ENCODE results near the gene ZNF207.
A peak's percentile ranks its signal among the peaks of the same experiment; 100 is the strongest.
"Not testable (repeated sequence)": the region's sequence is repeated elsewhere in the genome, so short reads cannot be mapped to it uniquely, and the experiment has no call there.

Gene ZNF207

DNA sequence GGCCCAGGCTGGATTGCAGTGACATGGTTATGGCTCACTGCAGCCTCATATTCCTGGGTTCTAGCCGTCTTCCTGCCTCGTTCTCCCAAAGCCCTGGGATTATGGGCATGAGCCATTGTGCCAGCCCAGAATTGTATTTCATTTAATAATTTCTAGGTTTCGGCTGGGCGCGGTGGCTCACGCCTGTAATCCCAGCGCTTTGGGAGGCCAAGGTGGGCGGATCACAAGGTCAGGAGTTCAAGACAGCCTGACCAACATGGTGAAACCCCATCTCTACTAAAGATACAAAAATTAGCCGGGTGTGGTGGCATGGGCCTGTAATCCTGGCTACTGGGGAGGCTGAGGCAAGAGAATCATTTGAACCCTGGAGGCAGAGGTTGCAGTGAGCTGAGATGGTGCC is 2.8 kb downstream of the ZNF207 start:
- H2AFZ ChIP-seq (ENCODE audit: low read length, unreplicated experiment); H3K27ac ChIP-seq (ENCODE audit: low read depth, low read length); H3K27me3 ChIP-seq (ENCODE audit: insufficient read depth, low read length): not testable (repeated sequence)
- Histone ChIP-seq H3K4me3 (ENCODE audit: low read depth, low read length) (peak overlapping the region; percentile 92), H3K79me2 (ENCODE audit: control insufficient read depth, insufficient read depth, low read length, unreplicated experiment) (peaks cover 85% of the 10 kb centered on the region), H3K36me3 (ENCODE audit: insufficient read depth, low read length) (peaks cover 39% of the 10 kb centered on the region), H3K4me1 (ENCODE audit: control insufficient read depth, insufficient read depth, low read length, unreplicated experiment) (peaks cover 36% of the 10 kb centered on the region)

DNA sequence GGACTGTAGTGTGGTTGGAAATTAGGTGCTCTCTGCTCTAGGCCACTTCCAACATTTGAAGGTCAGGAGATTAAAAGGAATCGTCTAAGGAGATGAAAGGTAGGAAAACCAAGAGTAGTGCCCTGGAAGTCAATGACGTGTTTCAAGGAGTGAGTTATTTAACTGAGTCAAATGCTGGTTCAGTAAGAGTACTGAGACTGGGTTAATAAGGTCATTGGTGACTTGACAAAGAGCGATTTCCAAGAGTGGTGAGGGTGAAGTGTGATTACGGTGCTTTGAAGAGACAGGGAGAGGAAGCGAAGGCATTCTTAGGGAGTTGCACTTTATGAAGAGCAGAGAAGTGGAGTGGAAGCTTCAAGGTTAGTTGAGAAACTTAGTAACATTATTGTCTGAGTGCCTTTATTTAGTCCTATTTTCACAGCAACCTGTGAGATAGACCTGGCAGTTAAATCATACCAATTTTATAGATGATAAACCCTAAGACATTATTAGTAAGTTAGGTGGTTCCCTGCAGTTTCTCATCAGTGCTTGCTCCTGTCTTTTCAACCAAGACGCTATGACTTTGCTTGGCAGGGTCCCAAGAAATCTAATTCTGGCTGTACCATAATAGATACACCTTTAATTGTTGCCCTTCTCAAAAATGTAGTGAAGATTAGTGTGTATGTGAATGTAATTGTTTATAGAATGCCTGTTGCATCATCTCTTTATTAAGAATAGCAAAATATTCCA is 5.9 kb downstream of the ZNF207 start:
- Histone ChIP-seq H3K4me1 (ENCODE audit: control insufficient read depth, insufficient read depth, low read length, unreplicated experiment) (peaks cover 36% of the 10 kb centered on the region), H2AFZ (ENCODE audit: low read length, unreplicated experiment) (no peak overlapping the region), H3K4me3 (ENCODE audit: low read depth, low read length) (peak overlapping the region; percentile 2), H3K36me3 (ENCODE audit: insufficient read depth, low read length) (peaks cover 60% of the 10 kb centered on the region), H3K79me2 (ENCODE audit: control insufficient read depth, insufficient read depth, low read length, unreplicated experiment) (peaks cover 93% of the 10 kb centered on the region), H3K27ac (ENCODE audit: low read depth, low read length) (no peak overlapping the region), H3K27me3 (ENCODE audit: insufficient read depth, low read length) (no peaks in the 10 kb centered on the region)

DNA sequence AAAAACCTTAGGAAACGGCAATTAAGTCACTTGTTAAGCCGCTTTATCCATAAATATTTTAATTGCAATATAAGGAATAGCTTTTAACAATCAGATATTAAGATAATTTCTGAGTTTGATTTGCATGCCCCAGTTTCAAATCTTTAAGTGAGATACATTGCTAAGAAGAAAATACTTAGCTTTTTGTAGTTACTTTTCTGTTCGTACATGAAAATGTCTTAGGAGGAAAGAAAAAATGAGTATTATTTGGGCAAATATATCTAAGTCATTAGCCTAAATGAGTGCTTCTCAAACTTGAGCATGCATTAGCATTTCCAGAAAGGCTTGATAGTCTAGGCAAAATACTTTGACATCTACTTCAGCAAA is 6.4 kb downstream of the ZNF207 start:
- Histone ChIP-seq H3K27me3 (ENCODE audit: insufficient read depth, low read length) (no peaks in the 10 kb centered on the region), H3K4me3 (ENCODE audit: low read depth, low read length) (0 out of 2 replicates have a peak overlapping the region, but pooled peaks have one; percentile 2), H3K4me1 (ENCODE audit: control insufficient read depth, insufficient read depth, low read length, unreplicated experiment) (peaks cover 36% of the 10 kb centered on the region), H3K79me2 (ENCODE audit: control insufficient read depth, insufficient read depth, low read length, unreplicated experiment) (peaks cover 93% of the 10 kb centered on the region), H2AFZ (ENCODE audit: low read length, unreplicated experiment) (no peak overlapping the region), H3K36me3 (ENCODE audit: insufficient read depth, low read length) (peaks cover 65% of the 10 kb centered on the region), H3K27ac (ENCODE audit: low read depth, low read length) (no peak overlapping the region)

DNA sequence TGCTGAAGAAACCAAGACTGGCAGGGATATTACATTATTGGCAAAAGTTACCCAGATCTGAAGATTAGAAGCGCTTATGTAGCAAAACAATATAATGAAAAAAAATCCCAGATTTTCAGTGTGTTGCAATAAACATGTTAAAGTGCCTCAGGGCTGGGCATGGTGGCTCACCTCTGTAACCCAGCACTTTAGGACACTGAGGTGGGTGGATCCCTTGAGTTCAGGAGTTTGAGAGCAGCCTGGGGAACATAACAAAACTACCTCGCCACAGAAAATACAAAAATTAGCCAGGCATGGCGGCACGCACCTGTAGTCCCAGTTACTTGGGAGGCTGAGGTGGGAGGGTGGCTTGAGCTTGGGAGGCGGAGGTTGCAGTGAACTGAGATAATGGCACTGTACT is 6.8 kb downstream of the ZNF207 start:
- Histone ChIP-seq H3K27ac (ENCODE audit: low read depth, low read length) (no peak overlapping the region), H3K36me3 (ENCODE audit: insufficient read depth, low read length) (peaks cover 65% of the 10 kb centered on the region), H3K79me2 (ENCODE audit: control insufficient read depth, insufficient read depth, low read length, unreplicated experiment) (peaks cover 92% of the 10 kb centered on the region), H3K4me3 (ENCODE audit: low read depth, low read length) (0 out of 2 replicates have a peak overlapping the region, but pooled peaks have one; percentile 2), H3K27me3 (ENCODE audit: insufficient read depth, low read length) (no peaks in the 10 kb centered on the region), H2AFZ (ENCODE audit: low read length, unreplicated experiment) (no peak overlapping the region), H3K4me1 (ENCODE audit: control insufficient read depth, insufficient read depth, low read length, unreplicated experiment) (peaks cover 36% of the 10 kb centered on the region)

DNA sequence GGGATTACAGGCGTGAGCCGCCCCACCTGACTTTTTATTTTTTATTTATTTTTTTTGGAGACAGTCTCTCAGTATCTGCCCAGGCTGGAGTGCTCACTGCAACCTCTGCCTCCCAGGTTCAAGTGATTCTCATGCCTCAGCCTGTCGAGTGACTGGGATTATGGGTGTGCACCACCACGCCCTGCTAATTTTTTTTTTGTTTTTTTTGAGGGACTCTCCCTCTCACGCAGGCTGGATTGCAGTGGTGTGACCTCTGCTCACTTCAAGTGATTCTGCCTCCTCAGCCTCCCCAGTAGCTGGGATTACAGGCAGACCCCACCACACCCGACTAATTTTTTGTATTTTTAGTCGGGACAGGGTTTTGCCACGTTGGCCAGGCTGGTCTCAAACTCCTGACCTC is 7.7 kb downstream of the ZNF207 start:
- no peak overlapping the region for H2AFZ ChIP-seq (ENCODE audit: low read length, unreplicated experiment)
- peaks cover 65% of the 10 kb centered on the region for H3K36me3 ChIP-seq (ENCODE audit: insufficient read depth, low read length)
- peaks cover 32% of the 10 kb centered on the region for H3K4me1 ChIP-seq (ENCODE audit: control insufficient read depth, insufficient read depth, low read length, unreplicated experiment)
- H3K4me3 ChIP-seq (ENCODE audit: low read depth, low read length), result no peak overlapping the region
- no peaks in the 10 kb centered on the region for H3K27me3 ChIP-seq (ENCODE audit: insufficient read depth, low read length)
- no peak overlapping the region for H3K27ac ChIP-seq (ENCODE audit: low read depth, low read length)
- peaks cover 91% of the 10 kb centered on the region for H3K79me2 ChIP-seq (ENCODE audit: control insufficient read depth, insufficient read depth, low read length, unreplicated experiment)

DNA sequence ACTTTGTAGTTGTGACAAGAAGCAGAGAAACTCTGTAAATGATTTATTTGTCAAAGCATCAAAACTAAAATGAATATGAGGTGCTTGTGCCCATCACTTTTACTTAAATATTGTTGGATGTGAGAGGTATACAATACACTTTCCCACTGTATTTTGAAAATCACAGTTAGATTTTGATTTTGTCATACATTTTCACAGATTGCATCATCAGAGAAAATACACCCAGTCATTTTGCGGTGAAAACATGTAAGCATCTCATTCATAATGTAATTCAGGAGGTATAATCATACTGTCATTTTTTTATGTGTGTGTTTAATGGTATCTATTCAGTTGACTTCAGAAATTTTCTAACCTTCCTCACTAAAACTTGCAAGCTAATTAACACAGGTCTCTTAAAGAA is 11.3 kb downstream of the ZNF207 start:
- Histone ChIP-seq H2AFZ (ENCODE audit: low read length, unreplicated experiment) (no peak overlapping the region), H3K4me3 (ENCODE audit: low read depth, low read length) (no peak overlapping the region), H3K27me3 (ENCODE audit: insufficient read depth, low read length) (no peaks in the 10 kb centered on the region), H3K4me1 (ENCODE audit: control insufficient read depth, insufficient read depth, low read length, unreplicated experiment) (peaks cover 6% of the 10 kb centered on the region), H3K27ac (ENCODE audit: low read depth, low read length) (peak overlapping the region; percentile 11; the same call in 1 of the 2 replicates), H3K79me2 (ENCODE audit: control insufficient read depth, insufficient read depth, low read length, unreplicated experiment) (peaks cover 87% of the 10 kb centered on the region), H3K36me3 (ENCODE audit: insufficient read depth, low read length) (peaks cover 74% of the 10 kb centered on the region)

DNA sequence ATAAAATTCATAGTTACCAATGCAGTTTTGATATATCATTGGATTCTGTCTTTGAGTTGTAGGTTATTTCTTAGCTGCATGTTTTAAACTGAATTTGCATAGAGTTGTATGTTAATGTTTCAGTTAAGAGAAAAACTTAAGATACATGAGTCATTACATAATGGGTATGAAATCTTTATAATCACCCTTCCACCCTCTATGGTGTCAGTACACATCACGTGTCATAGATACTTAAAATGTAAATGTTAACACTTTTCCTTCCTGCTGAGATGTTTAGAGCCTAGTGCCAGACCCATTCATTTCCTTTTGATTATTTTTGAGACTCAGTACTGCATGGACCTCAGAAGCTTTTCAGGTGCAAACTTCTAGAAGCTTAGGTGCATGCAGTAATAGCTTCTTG is 20.5 kb downstream of the ZNF207 start:
- Histone ChIP-seq H3K4me3 (ENCODE audit: low read depth, low read length) (no peak overlapping the region), H3K27ac (ENCODE audit: low read depth, low read length) (no peak overlapping the region), H3K79me2 (ENCODE audit: control insufficient read depth, insufficient read depth, low read length, unreplicated experiment) (peaks cover 76% of the 10 kb centered on the region), H2AFZ (ENCODE audit: low read length, unreplicated experiment) (no peak overlapping the region), H3K4me1 (ENCODE audit: control insufficient read depth, insufficient read depth, low read length, unreplicated experiment) (peaks cover 4% of the 10 kb centered on the region), H3K27me3 (ENCODE audit: insufficient read depth, low read length) (no peaks in the 10 kb centered on the region), H3K36me3 (ENCODE audit: insufficient read depth, low read length) (peaks cover 79% of the 10 kb centered on the region)

DNA sequence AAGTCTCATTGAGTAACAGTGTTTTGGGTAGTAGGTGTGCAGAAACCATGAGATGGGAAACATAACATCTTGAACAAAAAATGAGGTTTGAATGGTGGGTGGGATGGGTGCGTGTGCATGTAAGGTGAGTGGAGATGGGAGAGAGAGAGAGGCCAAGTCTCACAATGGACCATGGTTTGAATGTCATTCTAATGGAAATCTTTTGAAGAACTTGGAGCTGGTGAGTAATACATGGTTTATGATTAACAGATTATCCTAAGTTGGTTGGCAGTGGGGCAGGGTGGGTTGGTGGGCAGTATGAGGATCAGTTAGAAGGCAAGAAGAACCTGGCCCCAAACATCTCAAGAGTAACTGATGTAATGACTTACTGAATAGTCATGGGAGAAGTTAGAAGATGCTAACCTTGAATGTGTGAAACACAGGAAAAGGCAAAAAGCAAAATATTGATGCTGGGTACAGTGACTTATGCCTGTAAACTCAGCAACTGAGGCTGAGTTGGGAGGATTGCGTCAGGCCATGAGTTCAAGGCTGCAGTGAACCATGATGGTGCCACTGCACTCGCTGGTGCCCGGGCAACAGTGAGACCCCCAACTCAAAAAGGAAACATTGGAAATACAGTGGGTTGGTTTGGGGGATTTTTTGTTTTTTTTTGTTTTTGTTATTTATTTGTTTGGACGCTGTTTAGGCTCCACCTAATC is 32.7 kb downstream of the ZNF207 start:
- Histone ChIP-seq H3K79me2 (ENCODE audit: control insufficient read depth, insufficient read depth, low read length, unreplicated experiment) (peaks cover 6% of the 10 kb centered on the region), H3K4me3 (ENCODE audit: low read depth, low read length) (no peak overlapping the region), H3K36me3 (ENCODE audit: insufficient read depth, low read length) (peaks cover 39% of the 10 kb centered on the region), H3K27me3 (ENCODE audit: insufficient read depth, low read length) (no peaks in the 10 kb centered on the region), H3K27ac (ENCODE audit: low read depth, low read length) (no peak overlapping the region), H3K4me1 (ENCODE audit: control insufficient read depth, insufficient read depth, low read length, unreplicated experiment) (peaks cover 5% of the 10 kb centered on the region), H2AFZ (ENCODE audit: low read length, unreplicated experiment) (no peak overlapping the region)

DNA sequence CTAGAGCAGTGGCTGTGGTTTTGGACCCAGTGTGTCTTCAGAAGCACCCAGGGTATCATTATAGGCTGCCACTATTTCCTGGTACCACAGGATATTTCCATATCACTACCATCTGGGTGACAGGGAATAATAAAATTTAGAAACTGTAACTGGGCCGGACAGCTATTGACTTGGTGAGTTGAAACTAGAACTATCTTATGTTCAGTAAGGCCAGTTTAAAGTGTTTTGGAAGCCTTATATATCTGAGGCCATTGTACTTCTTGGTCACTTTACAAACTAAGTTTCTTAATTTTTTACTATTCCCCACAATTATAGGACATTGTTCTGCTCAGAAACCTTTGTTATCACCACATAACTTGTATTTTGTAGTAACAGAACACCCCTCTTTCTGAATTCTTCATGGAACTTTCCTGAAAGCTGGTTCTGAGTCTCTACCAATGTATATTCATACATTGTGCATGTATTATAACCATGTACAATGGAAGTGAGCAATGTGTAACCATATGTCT is 34.0 kb downstream of the ZNF207 start:
- H3K27ac ChIP-seq (ENCODE audit: low read depth, low read length), result no peak overlapping the region
- no peak overlapping the region for H2AFZ ChIP-seq (ENCODE audit: low read length, unreplicated experiment)
- peaks cover 28% of the 10 kb centered on the region for H3K36me3 ChIP-seq (ENCODE audit: insufficient read depth, low read length)
- no peaks in the 10 kb centered on the region for H3K27me3 ChIP-seq (ENCODE audit: insufficient read depth, low read length)
- H3K79me2 ChIP-seq (ENCODE audit: control insufficient read depth, insufficient read depth, low read length, unreplicated experiment), result peaks cover 2% of the 10 kb centered on the region
- H3K4me1 ChIP-seq (ENCODE audit: control insufficient read depth, insufficient read depth, low read length, unreplicated experiment), result peaks cover 5% of the 10 kb centered on the region
- no peak overlapping the region for H3K4me3 ChIP-seq (ENCODE audit: low read depth, low read length)

DNA sequence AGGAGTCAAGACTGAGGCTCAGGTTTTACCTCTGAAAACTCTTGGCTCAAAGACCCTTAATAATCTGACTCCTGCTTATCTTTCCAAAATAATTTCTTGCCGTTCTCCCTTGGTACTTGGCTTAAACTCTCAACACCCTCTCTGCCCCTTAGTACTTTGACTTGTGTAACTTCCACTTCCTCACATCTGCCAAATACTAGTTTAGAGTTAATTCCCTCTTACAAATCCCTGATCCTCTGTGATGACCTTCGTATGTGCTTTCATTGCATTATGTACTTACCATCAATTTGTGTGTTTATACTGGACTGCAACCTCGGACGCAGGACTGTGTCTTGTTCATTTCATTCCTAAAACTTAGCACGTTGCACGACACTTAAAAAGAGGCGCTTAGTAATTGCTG is 35.2 kb downstream of the ZNF207 start:
- Histone ChIP-seq H3K4me3 (ENCODE audit: low read depth, low read length) (no peak overlapping the region), H2AFZ (ENCODE audit: low read length, unreplicated experiment) (no peak overlapping the region), H3K27me3 (ENCODE audit: insufficient read depth, low read length) (no peaks in the 10 kb centered on the region), H3K27ac (ENCODE audit: low read depth, low read length) (no peak overlapping the region), H3K4me1 (ENCODE audit: control insufficient read depth, insufficient read depth, low read length, unreplicated experiment) (peaks cover 5% of the 10 kb centered on the region), H3K79me2 (ENCODE audit: control insufficient read depth, insufficient read depth, low read length, unreplicated experiment) (peaks cover 2% of the 10 kb centered on the region), H3K36me3 (ENCODE audit: insufficient read depth, low read length) (peaks cover 18% of the 10 kb centered on the region)

DNA sequence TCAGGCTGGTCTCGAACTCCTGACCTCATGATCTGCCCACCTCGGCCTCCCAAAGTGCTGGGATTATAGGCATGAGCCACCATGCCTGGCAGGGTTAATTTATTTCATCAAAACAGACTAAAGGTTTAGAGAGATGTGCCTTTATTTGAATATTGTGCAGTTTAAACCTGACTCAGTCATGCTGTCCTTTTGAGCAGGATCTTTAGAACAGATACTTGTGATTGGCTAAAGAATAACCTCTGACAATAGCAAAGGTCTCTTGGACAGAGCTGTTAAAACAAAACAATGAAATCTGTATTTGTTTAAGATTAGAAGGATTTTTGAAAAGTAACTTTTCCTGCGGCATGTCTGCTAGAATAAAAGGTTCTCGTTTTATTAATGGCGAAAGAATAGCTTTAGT is 36.0 kb downstream of the ZNF207 start:
- Histone ChIP-seq H3K27me3 (ENCODE audit: insufficient read depth, low read length) (no peaks in the 10 kb centered on the region), H3K36me3 (ENCODE audit: insufficient read depth, low read length) (peaks cover 12% of the 10 kb centered on the region), H3K4me1 (ENCODE audit: control insufficient read depth, insufficient read depth, low read length, unreplicated experiment) (peaks cover 5% of the 10 kb centered on the region), H3K27ac (ENCODE audit: low read depth, low read length) (no peak overlapping the region), H2AFZ (ENCODE audit: low read length, unreplicated experiment) (no peak overlapping the region), H3K79me2 (ENCODE audit: control insufficient read depth, insufficient read depth, low read length, unreplicated experiment) (peaks cover 2% of the 10 kb centered on the region), H3K4me3 (ENCODE audit: low read depth, low read length) (no peak overlapping the region)

Measured in ACC112 (cell line).